Panc1 (cell line): ENCODE data around the gene CCDC70. TPM values are rescaled to one million over a fixed set of nuclear protein-coding genes. Genes with fewer than 3 reads are reported as not detected.
"Not testable (repeated sequence)": the region's sequence is repeated elsewhere in the genome, so short reads cannot be mapped to it uniquely, and the experiment has no call there.

Source experiments
- ATAC-seq: fragments of 200-7000 bp; cut with Tn5 transposase; 2 replicates; pipeline ENCODE4 v1.9.1; 2020; ENCODE audit warnings: mild to moderate bottlenecking, moderate library complexity
- BruUV-seq: library from RNA; stranded (reverse); fragments of 400-500 nt; replicated peaks from 2 replicates; lab custom pipeline; 2021; lab: Mats Ljungman, UMichigan
- CTCF ChIA-PET: fragments of 300-600 bp; sonication (Branson Sonifier 250); formaldehyde crosslinking; loops from one replicate; lab custom pipeline; 2022; ENCODE audit warnings: antibody characterized with exemption; lab: Charles Lee
- POLR2A ChIA-PET: fragments of 300-600 bp; sonication (Branson Sonifier 250); formaldehyde crosslinking; loops from one replicate; lab custom pipeline; 2022; ENCODE audit warnings: antibody characterized with exemption; lab: Charles Lee
- DNase-seq: peaks from one replicate; pipeline ENCODE4 v3.0.0-alpha.2; 2010; ENCODE audit warnings: low read depth, low spot score
- H3K27ac ChIP-seq: 2 replicates; pipeline ENCODE4 v1.5.1; 2011; ENCODE audit warnings: mild to moderate bottlenecking, low read length, inconsistent platforms
- H3K27me3 ChIP-seq: fragments of 200-500 bp; sonication (Bioruptor generic); 2 replicates; pipeline ENCODE4 v1.6.0; 2014; ENCODE audit warnings: low read length, inconsistent platforms; ENCODE audit not compliant: control insufficient read depth, insufficient read depth
- H3K36me3 ChIP-seq: fragments of 200-500 bp; sonication (Bioruptor generic); 2 replicates; pipeline ENCODE4 v1.5.1; 2014; ENCODE audit warnings: inconsistent platforms, mild to moderate bottlenecking, low read length, moderate library complexity; ENCODE audit not compliant: control insufficient read depth, insufficient read depth
- H3K4me1 ChIP-seq: 2 replicates; pipeline ENCODE4 v1.5.1; 2011; ENCODE audit warnings: inconsistent platforms, mild to moderate bottlenecking, low read length, moderate library complexity; ENCODE audit not compliant: control insufficient read depth, insufficient read depth
- H3K4me3 ChIP-seq, 2 experiments: 2 replicates each; pipeline ENCODE4 v1.5.1; 2011 to 2012; ENCODE audit warnings: low read depth in 2 of 2, low read length in 2 of 2, mild to moderate bottlenecking in 2 of 2, inconsistent platforms in 1 of 2, moderate library complexity in 1 of 2
- H3K9me3 ChIP-seq: fragments of 200-500 bp; sonication (Bioruptor generic); 2 replicates; pipeline ENCODE4 v1.5.1; 2014; ENCODE audit warnings: low read depth, mild to moderate bottlenecking, inconsistent platforms, low read length, moderate library complexity; ENCODE audit not compliant: control insufficient read depth, insufficient read depth
- POLR2AphosphoS5 ChIP-seq: IDR thresholded peaks from 2 replicates; pipeline ENCODE4 v1.6.1; 2012; ENCODE audit warnings: mild to moderate bottlenecking, low read depth, low read length, moderate library complexity
- REST ChIP-seq, 2 experiments: IDR thresholded peaks; 2 replicates each; pipeline ENCODE4 v1.6.1; 2011 to 2012; ENCODE audit warnings: low read depth in 2 of 2, control low read depth in 1 of 2, low read length in 1 of 2, mild to moderate bottlenecking in 1 of 2, moderate library complexity in 1 of 2; ENCODE audit not compliant: insufficient read depth in 1 of 2
- SIN3A ChIP-seq: IDR thresholded peaks from 2 replicates; pipeline ENCODE4 v1.6.1; 2012; ENCODE audit warnings: low read depth, mild to moderate bottlenecking, low read length, moderate library complexity, borderline replicate concordance; ENCODE audit not compliant: insufficient read depth
- TCF7L2 ChIP-seq: IDR thresholded peaks from 2 replicates; pipeline ENCODE4 v1.6.1; 2011; ENCODE audit warnings: mild to moderate bottlenecking, low read depth, low read length, inconsistent platforms
- in situ Hi-C: cut with HindIII; loops from 2 replicates; pipeline ENCODE4 v1.10.0; 2016; ENCODE audit warnings: low sequenced_read_pairs, low pct_unique_long_range_greater_than_20kb
- intact Hi-C: fragments of 100-400 bp; cut with micrococcal nuclease; formaldehyde crosslinking; loops from one replicate; pipeline ENCODE4 v1.10.0; 2022; ENCODE audit not compliant: unreplicated experiment
- total RNA-seq: library from RNA; stranded (reverse); gene quantifications from one replicate; pipeline ENCODE4 v1.2.1, GENCODE V29; 2021; ENCODE audit not compliant: unreplicated experiment
- TF ChIP-seq, protein P1 (sequence below): fragments of 450-650 bp; IDR thresholded peaks from 2 replicates; pipeline ENCODE4 v1.5.1; 2017; ENCODE audit warnings: mild to moderate bottlenecking

The CCDC70 gene
- total RNA-seq, 1 experiment from 2014 or later, result not detected

DNA sequence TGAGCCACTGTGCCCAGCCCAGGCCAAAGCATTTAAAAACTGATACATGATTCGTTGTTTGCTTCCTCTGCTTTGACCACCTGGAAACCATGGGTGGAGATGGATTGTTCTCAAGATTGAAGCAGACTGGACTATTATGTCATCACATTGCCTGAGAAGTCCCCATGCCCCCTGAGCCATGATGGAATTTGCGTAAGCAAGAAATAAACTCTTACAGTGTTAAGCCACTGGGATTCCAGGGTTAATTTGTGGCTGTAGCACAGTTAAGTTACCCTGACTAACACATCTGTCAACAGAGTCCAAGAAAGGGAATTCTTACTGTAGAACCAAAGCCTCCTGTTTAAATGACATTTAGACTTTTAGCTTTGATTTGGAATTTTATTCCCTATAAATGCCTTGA lies 38.4 kb upstream of the CCDC70 start:
- no peak for DNase-seq
- in situ Hi-C loops, result no loop called here

DNA sequence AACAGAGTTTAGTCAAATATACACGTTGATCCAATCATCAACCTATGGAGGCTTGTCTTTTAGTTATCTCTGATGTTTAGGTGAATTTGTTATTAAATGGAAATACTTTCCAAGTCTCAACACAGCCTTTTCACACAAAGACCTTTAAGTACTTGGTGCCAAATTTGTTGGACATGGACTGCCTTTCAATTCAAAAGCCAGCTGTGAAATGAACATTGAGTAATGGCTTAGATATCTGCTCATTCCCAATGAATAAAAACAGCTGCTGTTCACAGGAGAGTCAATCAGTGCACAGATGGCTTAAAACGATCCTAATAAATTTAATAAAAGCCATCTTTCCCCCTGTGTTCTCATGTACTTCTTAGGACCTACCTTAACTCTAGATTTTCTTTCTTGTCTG lies 37.9 kb upstream of the CCDC70 start:
- Histone ChIP-seq H3K27ac (no peak overlapping the region), H3K36me3 (no peaks in the 10 kb centered on the region), H3K4me3 (no peak overlapping the region), H3K9me3 (no peaks in the 10 kb centered on the region), H3K4me1 (no peaks in the 10 kb centered on the region), H3K27me3 (peaks cover under 1% of the 10 kb centered on the region; the same call in 1 of the 2 replicates)
- ChIA-PET CTCF (no interaction called here), POLR2A (no interaction called here)
- ATAC-seq (no peak), DNase-seq (no peak)
- BruUV-seq, result no TSS peak
- intact Hi-C loops, result loop anchor here (10.0 kb wide), 1 partner anchor 381 kb away; no protein-coding TSS in a partner anchor
- TF ChIP-seq, protein P1, sequence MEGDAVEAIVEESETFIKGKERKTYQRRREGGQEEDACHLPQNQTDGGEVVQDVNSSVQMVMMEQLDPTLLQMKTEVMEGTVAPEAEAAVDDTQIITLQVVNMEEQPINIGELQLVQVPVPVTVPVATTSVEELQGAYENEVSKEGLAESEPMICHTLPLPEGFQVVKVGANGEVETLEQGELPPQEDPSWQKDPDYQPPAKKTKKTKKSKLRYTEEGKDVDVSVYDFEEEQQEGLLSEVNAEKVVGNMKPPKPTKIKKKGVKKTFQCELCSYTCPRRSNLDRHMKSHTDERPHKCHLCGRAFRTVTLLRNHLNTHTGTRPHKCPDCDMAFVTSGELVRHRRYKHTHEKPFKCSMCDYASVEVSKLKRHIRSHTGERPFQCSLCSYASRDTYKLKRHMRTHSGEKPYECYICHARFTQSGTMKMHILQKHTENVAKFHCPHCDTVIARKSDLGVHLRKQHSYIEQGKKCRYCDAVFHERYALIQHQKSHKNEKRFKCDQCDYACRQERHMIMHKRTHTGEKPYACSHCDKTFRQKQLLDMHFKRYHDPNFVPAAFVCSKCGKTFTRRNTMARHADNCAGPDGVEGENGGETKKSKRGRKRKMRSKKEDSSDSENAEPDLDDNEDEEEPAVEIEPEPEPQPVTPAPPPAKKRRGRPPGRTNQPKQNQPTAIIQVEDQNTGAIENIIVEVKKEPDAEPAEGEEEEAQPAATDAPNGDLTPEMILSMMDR, result no peak
- no peak for TF ChIP-seq REST (IDR thresholded peaks at IDR 0.05; ENCODE audit: insufficient read depth in 1 of 2, low read depth in 2 of 2, low read length in 1 of 2)
- no peak for TF ChIP-seq TCF7L2
- no peak for TF ChIP-seq POLR2AphosphoS5
- no peak for TF ChIP-seq SIN3A
- in situ Hi-C loops, result no loop called here

More for the DNA sequence above, 38.4 kb upstream of the CCDC70 start:
- no TSS peak for BruUV-seq
- POLR2A ChIA-PET, result no interaction called here
- CTCF ChIA-PET, result no interaction called here
- intact Hi-C loops, result loop anchor here (10.0 kb wide), 1 partner anchor 381 kb away; no protein-coding TSS in a partner anchor
- no peaks in the 10 kb centered on the region for H3K4me1 ChIP-seq
- no peak for ATAC-seq
- H3K27ac ChIP-seq, result no peak overlapping the region
- H3K36me3 ChIP-seq, result no peaks in the 10 kb centered on the region
- no peak for TF ChIP-seq TCF7L2
- no peak for TF ChIP-seq REST (IDR thresholded peaks at IDR 0.05; ENCODE audit: insufficient read depth in 1 of 2, low read depth in 2 of 2, low read length in 1 of 2)
- TF ChIP-seq, protein P1, result no peak
- TF ChIP-seq POLR2AphosphoS5, result no peak
- no peak for TF ChIP-seq SIN3A
- H3K9me3 ChIP-seq, result no peaks in the 10 kb centered on the region
- H3K27me3 ChIP-seq, result no peaks in the 10 kb centered on the region
- no peak overlapping the region for H3K4me3 ChIP-seq

- H3K27ac ChIP-seq, H3K36me3 ChIP-seq, BruUV-seq, CTCF ChIA-PET, H3K4me3 ChIP-seq, H3K27me3 ChIP-seq, POLR2A ChIA-PET, H3K4me1 ChIP-seq, in situ Hi-C loops, DNase-seq, ATAC-seq, H3K9me3 ChIP-seq: not testable (repeated sequence)
- intact Hi-C loops, result loop anchor here (10.0 kb wide), 1 partner anchor 380 kb away; no protein-coding TSS in a partner anchor
Observed at GRCh38 chr13:51824712-51825111, 37.1 kb upstream of the CCDC70 start.
